ENCODE data around the gene GNG7.
A peak's percentile ranks its signal among the peaks of the same experiment; 100 is the strongest.
"Not testable (repeated sequence)": the region's sequence is repeated elsewhere in the genome, so short reads cannot be mapped to it uniquely, and the experiment has no call there.

Gene GNG7

GRCh38 chr19:2544576-2545415 lies 157.7 kb downstream of the GNG7 start:
- H3K4me3 ChIP-seq: no peak overlapping the region
- H3K27ac ChIP-seq: no peak overlapping the region
- TF ChIP-seq EZH2 (IDR thresholded peaks at IDR 0.05): no peak
- TF ChIP-seq POLR2AphosphoS5 (IDR thresholded peaks at IDR 0.05; ENCODE audit: borderline replicate concordance, low read depth, low read length): no peak
- no peak for TF ChIP-seq FOXP2 (optimal IDR thresholded peaks at IDR 0.05; ENCODE audit: control extremely low read depth, extremely low read length, insufficient read depth)
- no peaks in the 10 kb centered on the region for H3K9me3 ChIP-seq (ENCODE audit: low read depth, low read length)
- H3K9ac ChIP-seq (ENCODE audit: insufficient read length): no peak overlapping the region
- H3K36me3 ChIP-seq (ENCODE audit: insufficient read depth, low read length): no peaks in the 10 kb centered on the region
- no peak for DNase-seq (ENCODE audit: low read depth, low spot score)

GRCh38 chr19:2543463-2544442 lies 158.7 kb downstream of the GNG7 start:
- peak; percentile 53 for DNase-seq (ENCODE audit: low read depth, low spot score)
- H3K9ac ChIP-seq (ENCODE audit: insufficient read length): peak overlapping the region; percentile 62
- H3K4me3 ChIP-seq: peak overlapping the region; percentile 65
- H3K27ac ChIP-seq: peak overlapping the region; percentile 78; the same call in 1 of the 2 replicates
- TF ChIP-seq POLR2AphosphoS5 (IDR thresholded peaks at IDR 0.05; ENCODE audit: borderline replicate concordance, low read depth, low read length) (peak; percentile 60), EZH2 (IDR thresholded peaks at IDR 0.05) (no peak), FOXP2 (optimal IDR thresholded peaks at IDR 0.05; ENCODE audit: control extremely low read depth, extremely low read length, insufficient read depth) (peak; percentile 39)
- H3K9me3 ChIP-seq (ENCODE audit: low read depth, low read length): no peaks in the 10 kb centered on the region
- no peaks in the 10 kb centered on the region for H3K36me3 ChIP-seq (ENCODE audit: insufficient read depth, low read length)

- not testable (repeated sequence) for DNase-seq (ENCODE audit: low read depth, low spot score); H3K9me3 ChIP-seq (ENCODE audit: low read depth, low read length); H3K36me3 ChIP-seq (ENCODE audit: insufficient read depth, low read length)
- Histone ChIP-seq H3K27ac (peak overlapping the region; percentile 78; the same call in 1 of the 2 replicates), H3K9ac (ENCODE audit: insufficient read length) (peak overlapping the region; percentile 62), H3K4me3 (peak overlapping the region; percentile 65)
Observed at GRCh38 chr19:2543072-2543462, 159.4 kb downstream of the GNG7 start.

- TF ChIP-seq EZH2 (IDR thresholded peaks at IDR 0.05): no peak
- TF ChIP-seq FOXP2 (optimal IDR thresholded peaks at IDR 0.05; ENCODE audit: control extremely low read depth, extremely low read length, insufficient read depth): no peak
- TF ChIP-seq POLR2AphosphoS5 (IDR thresholded peaks at IDR 0.05; ENCODE audit: borderline replicate concordance, low read depth, low read length): no peak
- no peak for DNase-seq (ENCODE audit: low read depth, low spot score)
- Histone ChIP-seq H3K27ac (no peak overlapping the region), H3K36me3 (ENCODE audit: insufficient read depth, low read length) (no peaks in the 10 kb centered on the region), H3K4me3 (no peak overlapping the region), H3K9me3 (ENCODE audit: low read depth, low read length) (no peaks in the 10 kb centered on the region), H3K9ac (ENCODE audit: insufficient read length) (no peak overlapping the region)
Observed at GRCh38 chr19:2542341-2543069, 160.0 kb downstream of the GNG7 start.

- no peak for DNase-seq (ENCODE audit: low read depth, low spot score)
- Histone ChIP-seq H3K36me3 (ENCODE audit: insufficient read depth, low read length) (no peaks in the 10 kb centered on the region), H3K27ac (peak overlapping the region; percentile 85), H3K9me3 (ENCODE audit: low read depth, low read length) (no peaks in the 10 kb centered on the region), H3K4me3 (no peak overlapping the region), H3K9ac (ENCODE audit: insufficient read length) (no peak overlapping the region)
- TF ChIP-seq FOXP2 (optimal IDR thresholded peaks at IDR 0.05; ENCODE audit: control extremely low read depth, extremely low read length, insufficient read depth) (no peak), POLR2AphosphoS5 (IDR thresholded peaks at IDR 0.05; ENCODE audit: borderline replicate concordance, low read depth, low read length) (no peak), EZH2 (IDR thresholded peaks at IDR 0.05) (no peak)
Observed at GRCh38 chr19:2540646-2541454, 161.6 kb downstream of the GNG7 start.

GRCh38 chr19:2540251-2540645 lies 162.2 kb downstream of the GNG7 start:
- no peak for DNase-seq (ENCODE audit: low read depth, low spot score)
- Histone ChIP-seq H3K27ac (peak overlapping the region; percentile 81), H3K36me3 (ENCODE audit: insufficient read depth, low read length) (no peaks in the 10 kb centered on the region), H3K9me3 (ENCODE audit: low read depth, low read length) (no peaks in the 10 kb centered on the region), H3K4me3 (no peak overlapping the region), H3K9ac (ENCODE audit: insufficient read length) (no peak overlapping the region)
- TF ChIP-seq POLR2AphosphoS5 (IDR thresholded peaks at IDR 0.05; ENCODE audit: borderline replicate concordance, low read depth, low read length) (no peak), EZH2 (IDR thresholded peaks at IDR 0.05) (no peak), FOXP2 (optimal IDR thresholded peaks at IDR 0.05; ENCODE audit: control extremely low read depth, extremely low read length, insufficient read depth) (no peak)

GRCh38 chr19:2538096-2538757 lies 164.3 kb downstream of the GNG7 start:
- Histone ChIP-seq H3K9me3 (ENCODE audit: low read depth, low read length) (no peaks in the 10 kb centered on the region), H3K9ac (ENCODE audit: insufficient read length) (no peak overlapping the region), H3K36me3 (ENCODE audit: insufficient read depth, low read length) (no peaks in the 10 kb centered on the region), H3K27ac (no peak overlapping the region), H3K4me3 (no peak overlapping the region)
- no peak for DNase-seq (ENCODE audit: low read depth, low spot score)
- TF ChIP-seq EZH2 (IDR thresholded peaks at IDR 0.05): no peak
- TF ChIP-seq POLR2AphosphoS5 (IDR thresholded peaks at IDR 0.05; ENCODE audit: borderline replicate concordance, low read depth, low read length): no peak
- no peak for TF ChIP-seq FOXP2 (optimal IDR thresholded peaks at IDR 0.05; ENCODE audit: control extremely low read depth, extremely low read length, insufficient read depth)

- H3K4me3 ChIP-seq; DNase-seq (ENCODE audit: low read depth, low spot score); H3K27ac ChIP-seq; H3K9me3 ChIP-seq (ENCODE audit: low read depth, low read length); H3K9ac ChIP-seq (ENCODE audit: insufficient read length); H3K36me3 ChIP-seq (ENCODE audit: insufficient read depth, low read length): not testable (repeated sequence)
Observed at GRCh38 chr19:2537584-2537983, 164.9 kb downstream of the GNG7 start.
